Astrocyte of the cerebellum (primary cell): ENCODE data around the gene CLCA2.
A peak's percentile ranks its signal among the peaks of the same experiment; 100 is the strongest.

ENCODE experiments used
- DNase-seq: peaks from one replicate; pipeline ENCODE4 v3.0.0-alpha.2; 2011; ENCODE audit warnings: low read depth
- H3K4me3 ChIP-seq: 2 replicates; pipeline ENCODE4 v1.5.1; 2011; ENCODE audit warnings: mild to moderate bottlenecking, low read depth, low read length, moderate library complexity
- CTCF ChIP-seq: IDR thresholded peaks from 2 replicates; pipeline ENCODE4 v1.5.1; 2012; ENCODE audit warnings: low read length, low read depth, moderate library complexity, mild to moderate bottlenecking; ENCODE audit errors: missing control alignments
- in situ Hi-C: cut with HindIII; loops from 2 replicates; pipeline ENCODE4 v1.10.0; 2017; ENCODE audit warnings: low sequenced_read_pairs

CLCA2 gene

GRCh38 chr1:86423873-86424272, at the start of gene CLCA2:
CLCA2 (plus strand) TSS chr1:86424171; CDS start chr1:86424248, 77 bp downstream.
- in situ Hi-C loops, result no loop called here
- no peak within 1 kb of the TSS for H3K4me3 ChIP-seq
- TF ChIP-seq CTCF, result no peak
- no peak for DNase-seq

- peak; percentile 37 for DNase-seq
- in situ Hi-C loops, result no loop called here
- no peak overlapping the region for H3K4me3 ChIP-seq
- no peak for TF ChIP-seq CTCF
Measured at GRCh38 chr1:86375688-86376087, 48.3 kb upstream of the CLCA2 start.

- no peak for TF ChIP-seq CTCF
- in situ Hi-C loops, result no loop called here
- no peak for DNase-seq
- no peak overlapping the region for H3K4me3 ChIP-seq
Measured at GRCh38 chr1:86377341-86377740, 46.6 kb upstream of the CLCA2 start.

GRCh38 chr1:86378813-86379212, 45.2 kb upstream of the CLCA2 start:
- DNase-seq, result no peak
- TF ChIP-seq CTCF, result no peak
- in situ Hi-C loops, result no loop called here
- no peak overlapping the region for H3K4me3 ChIP-seq

GRCh38 chr1:86380257-86380861, 43.6 kb upstream of the CLCA2 start:
- TF ChIP-seq CTCF, result peak; percentile 53
- H3K4me3 ChIP-seq, result no peak overlapping the region
- in situ Hi-C loops, result no loop called here
- peak; percentile 81 for DNase-seq

- no peak for TF ChIP-seq CTCF
- DNase-seq, result no peak
- in situ Hi-C loops, result no loop called here
- H3K4me3 ChIP-seq, result no peak overlapping the region
Measured at GRCh38 chr1:86381223-86381622, 42.7 kb upstream of the CLCA2 start.
